GM19463 (cell line): Measurements from ENCODE around the gene GPR160.
A peak's percentile ranks its signal among the peaks of the same experiment; 100 is the strongest.
"Not testable (repeated sequence)": the region's sequence is repeated elsewhere in the genome, so short reads cannot be mapped to it uniquely, and the experiment has no call there.

ENCODE experiments used
- ATAC-seq: cut with Tn5 transposase; IDR thresholded peaks from one replicate; pipeline ENCODE4 v1.9.1; 2021; ENCODE audit warnings: mild to moderate bottlenecking, moderate library complexity; ENCODE audit not compliant: unreplicated experiment

The GPR160 gene

GRCh38 chr3:170037463-170038433 is at the start of gene GPR160:
Gene GPR160, plus strand, starts transcription at chr3:170037995. Its CDS starts 45,978 bp downstream, at chr3:170083973.
- ATAC-seq = peak; percentile 82

GRCh38 chr3:169990431-169990830 is 47.4 kb upstream of the GPR160 start:
- no peak for ATAC-seq

GRCh38 chr3:169992156-169992555 is 45.6 kb upstream of the GPR160 start:
- no peak for ATAC-seq

- ATAC-seq = no peak
Observed at GRCh38 chr3:169992781-169993180, 45.0 kb upstream of the GPR160 start.

GRCh38 chr3:169993761-169994160 is 44.0 kb upstream of the GPR160 start:
- no peak for ATAC-seq

GRCh38 chr3:169996063-169996462 is 41.7 kb upstream of the GPR160 start:
- ATAC-seq = no peak

GRCh38 chr3:169998668-169999131 is 39.1 kb upstream of the GPR160 start:
- peak; percentile 20 for ATAC-seq

GRCh38 chr3:169999433-169999832 is 38.4 kb upstream of the GPR160 start:
- peak; percentile 96 for ATAC-seq

- no peak for ATAC-seq
Observed at GRCh38 chr3:170000051-170000450, 37.7 kb upstream of the GPR160 start.

GRCh38 chr3:170002231-170002630 is 35.6 kb upstream of the GPR160 start:
- no peak for ATAC-seq

GRCh38 chr3:170002879-170003278 is 34.9 kb upstream of the GPR160 start:
- ATAC-seq = no peak

- ATAC-seq = no peak
Observed at GRCh38 chr3:170003881-170004356, 33.9 kb upstream of the GPR160 start.

GRCh38 chr3:170007031-170007663 is 30.6 kb upstream of the GPR160 start:
- no peak for ATAC-seq

- ATAC-seq = no peak
Observed at GRCh38 chr3:170010498-170010897, 27.3 kb upstream of the GPR160 start.

- ATAC-seq = no peak
Observed at GRCh38 chr3:170012683-170013400, 25.0 kb upstream of the GPR160 start.

GRCh38 chr3:170016057-170016456 is 21.7 kb upstream of the GPR160 start:
- ATAC-seq = no peak

GRCh38 chr3:170019306-170019705 is 18.5 kb upstream of the GPR160 start:
- ATAC-seq = not testable (repeated sequence)

GRCh38 chr3:170021083-170021482 is 16.7 kb upstream of the GPR160 start:
- ATAC-seq = no peak

GRCh38 chr3:170022336-170022735 is 15.5 kb upstream of the GPR160 start:
- ATAC-seq = no peak

GRCh38 chr3:170023165-170023564 is 14.6 kb upstream of the GPR160 start:
- ATAC-seq = no peak

- ATAC-seq = no peak
Observed at GRCh38 chr3:170024581-170024980, 13.2 kb upstream of the GPR160 start.
